ENCODE data around the gene FBXO38.

DNA sequence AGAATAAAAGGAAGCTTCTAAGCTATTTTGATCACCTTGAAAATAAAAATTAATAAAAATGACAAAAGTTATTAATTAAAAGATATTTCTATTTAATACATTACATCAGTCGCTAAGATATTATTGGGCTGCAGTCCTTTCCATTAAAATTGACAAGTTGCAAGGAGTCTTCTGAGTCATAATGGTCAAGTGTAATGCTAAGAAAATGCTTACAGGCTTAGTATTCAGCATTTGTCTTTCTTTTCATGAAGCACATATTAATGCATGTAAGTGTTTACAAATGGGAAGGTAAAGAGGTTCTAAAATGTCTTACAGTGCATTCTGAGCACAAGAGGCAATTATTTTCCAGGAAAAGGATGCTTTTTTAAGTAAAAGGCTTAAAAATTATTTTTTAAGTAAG is 31.1 kb upstream of the FBXO38 start:
- TF ChIP-seq CTCF (IDR thresholded peaks at IDR 0.05), result no peak
- no peak for TF ChIP-seq ESRRA (CRISPR knock-in tag; IDR thresholded peaks at IDR 0.05; ENCODE audit: borderline replicate concordance)
- TF ChIP-seq ZSCAN18 (CRISPR knock-in tag; IDR thresholded peaks at IDR 0.05), result no peak
- no peak for TF ChIP-seq NR1H2 (CRISPR knock-in tag; IDR thresholded peaks at IDR 0.05)
- TF ChIP-seq ZNF138 (CRISPR knock-in tag; conservative IDR thresholded peaks at IDR 0.05), result no peak
- TF ChIP-seq, protein P1, sequence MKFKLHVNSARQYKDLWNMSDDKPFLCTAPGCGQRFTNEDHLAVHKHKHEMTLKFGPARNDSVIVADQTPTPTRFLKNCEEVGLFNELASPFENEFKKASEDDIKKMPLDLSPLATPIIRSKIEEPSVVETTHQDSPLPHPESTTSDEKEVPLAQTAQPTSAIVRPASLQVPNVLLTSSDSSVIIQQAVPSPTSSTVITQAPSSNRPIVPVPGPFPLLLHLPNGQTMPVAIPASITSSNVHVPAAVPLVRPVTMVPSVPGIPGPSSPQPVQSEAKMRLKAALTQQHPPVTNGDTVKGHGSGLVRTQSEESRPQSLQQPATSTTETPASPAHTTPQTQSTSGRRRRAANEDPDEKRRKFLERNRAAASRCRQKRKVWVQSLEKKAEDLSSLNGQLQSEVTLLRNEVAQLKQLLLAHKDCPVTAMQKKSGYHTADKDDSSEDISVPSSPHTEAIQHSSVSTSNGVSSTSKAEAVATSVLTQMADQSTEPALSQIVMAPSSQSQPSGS (CRISPR knock-in tag; IDR thresholded peaks at IDR 0.05; ENCODE audit: borderline replicate concordance, low read depth), result no peak
- no peak for TF ChIP-seq SP1 (CRISPR knock-in tag; conservative IDR thresholded peaks at IDR 0.05)
- TF ChIP-seq ZNF671 (CRISPR knock-in tag; IDR thresholded peaks at IDR 0.05), result no peak
- TF ChIP-seq, protein P2, sequence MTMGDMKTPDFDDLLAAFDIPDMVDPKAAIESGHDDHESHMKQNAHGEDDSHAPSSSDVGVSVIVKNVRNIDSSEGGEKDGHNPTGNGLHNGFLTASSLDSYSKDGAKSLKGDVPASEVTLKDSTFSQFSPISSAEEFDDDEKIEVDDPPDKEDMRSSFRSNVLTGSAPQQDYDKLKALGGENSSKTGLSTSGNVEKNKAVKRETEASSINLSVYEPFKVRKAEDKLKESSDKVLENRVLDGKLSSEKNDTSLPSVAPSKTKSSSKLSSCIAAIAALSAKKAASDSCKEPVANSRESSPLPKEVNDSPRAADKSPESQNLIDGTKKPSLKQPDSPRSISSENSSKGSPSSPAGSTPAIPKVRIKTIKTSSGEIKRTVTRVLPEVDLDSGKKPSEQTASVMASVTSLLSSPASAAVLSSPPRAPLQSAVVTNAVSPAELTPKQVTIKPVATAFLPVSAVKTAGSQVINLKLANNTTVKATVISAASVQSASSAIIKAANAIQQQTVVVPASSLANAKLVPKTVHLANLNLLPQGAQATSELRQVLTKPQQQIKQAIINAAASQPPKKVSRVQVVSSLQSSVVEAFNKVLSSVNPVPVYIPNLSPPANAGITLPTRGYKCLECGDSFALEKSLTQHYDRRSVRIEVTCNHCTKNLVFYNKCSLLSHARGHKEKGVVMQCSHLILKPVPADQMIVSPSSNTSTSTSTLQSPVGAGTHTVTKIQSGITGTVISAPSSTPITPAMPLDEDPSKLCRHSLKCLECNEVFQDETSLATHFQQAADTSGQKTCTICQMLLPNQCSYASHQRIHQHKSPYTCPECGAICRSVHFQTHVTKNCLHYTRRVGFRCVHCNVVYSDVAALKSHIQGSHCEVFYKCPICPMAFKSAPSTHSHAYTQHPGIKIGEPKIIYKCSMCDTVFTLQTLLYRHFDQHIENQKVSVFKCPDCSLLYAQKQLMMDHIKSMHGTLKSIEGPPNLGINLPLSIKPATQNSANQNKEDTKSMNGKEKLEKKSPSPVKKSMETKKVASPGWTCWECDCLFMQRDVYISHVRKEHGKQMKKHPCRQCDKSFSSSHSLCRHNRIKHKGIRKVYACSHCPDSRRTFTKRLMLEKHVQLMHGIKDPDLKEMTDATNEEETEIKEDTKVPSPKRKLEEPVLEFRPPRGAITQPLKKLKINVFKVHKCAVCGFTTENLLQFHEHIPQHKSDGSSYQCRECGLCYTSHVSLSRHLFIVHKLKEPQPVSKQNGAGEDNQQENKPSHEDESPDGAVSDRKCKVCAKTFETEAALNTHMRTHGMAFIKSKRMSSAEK (CRISPR knock-in tag; IDR thresholded peaks at IDR 0.05; ENCODE audit: borderline replicate concordance), result no peak
- no peak for TF ChIP-seq ZNF121 (CRISPR knock-in tag; IDR thresholded peaks at IDR 0.05)
- TF ChIP-seq, protein P3, sequence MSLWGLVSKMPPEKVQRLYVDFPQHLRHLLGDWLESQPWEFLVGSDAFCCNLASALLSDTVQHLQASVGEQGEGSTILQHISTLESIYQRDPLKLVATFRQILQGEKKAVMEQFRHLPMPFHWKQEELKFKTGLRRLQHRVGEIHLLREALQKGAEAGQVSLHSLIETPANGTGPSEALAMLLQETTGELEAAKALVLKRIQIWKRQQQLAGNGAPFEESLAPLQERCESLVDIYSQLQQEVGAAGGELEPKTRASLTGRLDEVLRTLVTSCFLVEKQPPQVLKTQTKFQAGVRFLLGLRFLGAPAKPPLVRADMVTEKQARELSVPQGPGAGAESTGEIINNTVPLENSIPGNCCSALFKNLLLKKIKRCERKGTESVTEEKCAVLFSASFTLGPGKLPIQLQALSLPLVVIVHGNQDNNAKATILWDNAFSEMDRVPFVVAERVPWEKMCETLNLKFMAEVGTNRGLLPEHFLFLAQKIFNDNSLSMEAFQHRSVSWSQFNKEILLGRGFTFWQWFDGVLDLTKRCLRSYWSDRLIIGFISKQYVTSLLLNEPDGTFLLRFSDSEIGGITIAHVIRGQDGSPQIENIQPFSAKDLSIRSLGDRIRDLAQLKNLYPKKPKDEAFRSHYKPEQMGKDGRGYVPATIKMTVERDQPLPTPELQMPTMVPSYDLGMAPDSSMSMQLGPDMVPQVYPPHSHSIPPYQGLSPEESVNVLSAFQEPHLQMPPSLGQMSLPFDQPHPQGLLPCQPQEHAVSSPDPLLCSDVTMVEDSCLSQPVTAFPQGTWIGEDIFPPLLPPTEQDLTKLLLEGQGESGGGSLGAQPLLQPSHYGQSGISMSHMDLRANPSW (CRISPR knock-in tag; conservative IDR thresholded peaks at IDR 0.05; ENCODE audit: low read depth), result no peak
